ENCODE results near the gene HAO2.
"Not testable (repeated sequence)": the region's sequence is repeated elsewhere in the genome, so short reads cannot be mapped to it uniquely, and the experiment has no call there.

The HAO2 gene

GRCh38 chr1:119377594-119377993 is 9.0 kb downstream of the HAO2 start:
- not testable (repeated sequence) for DNase-seq (ENCODE audit: low read depth in 2 of 3, low spot score in 1 of 3)

- no peak for DNase-seq (ENCODE audit: low read depth in 2 of 3, low spot score in 1 of 3)
Observed at GRCh38 chr1:119379117-119379516, 10.5 kb downstream of the HAO2 start.

DNA sequence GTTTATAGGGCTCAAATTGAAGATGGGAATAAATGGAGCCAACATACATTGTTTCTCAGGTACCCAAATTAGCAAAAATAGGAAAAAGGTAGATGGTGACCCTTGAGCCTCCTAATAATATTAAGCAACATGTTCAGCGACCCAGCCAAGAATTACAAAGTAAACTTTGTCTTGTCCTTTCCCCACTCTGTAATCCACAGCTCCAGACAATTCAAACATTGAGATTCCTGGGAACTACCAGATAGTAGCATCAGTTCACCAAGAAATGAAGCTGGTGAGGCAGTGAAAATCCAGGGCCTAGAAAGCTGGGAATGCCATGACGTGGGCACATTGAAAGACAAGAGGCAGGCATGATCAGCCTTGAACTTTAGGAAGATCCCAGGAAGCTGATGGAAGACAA is 11.7 kb downstream of the HAO2 start:
- DNase-seq (ENCODE audit: low read depth in 2 of 3, low spot score in 1 of 3): no peak

DNA sequence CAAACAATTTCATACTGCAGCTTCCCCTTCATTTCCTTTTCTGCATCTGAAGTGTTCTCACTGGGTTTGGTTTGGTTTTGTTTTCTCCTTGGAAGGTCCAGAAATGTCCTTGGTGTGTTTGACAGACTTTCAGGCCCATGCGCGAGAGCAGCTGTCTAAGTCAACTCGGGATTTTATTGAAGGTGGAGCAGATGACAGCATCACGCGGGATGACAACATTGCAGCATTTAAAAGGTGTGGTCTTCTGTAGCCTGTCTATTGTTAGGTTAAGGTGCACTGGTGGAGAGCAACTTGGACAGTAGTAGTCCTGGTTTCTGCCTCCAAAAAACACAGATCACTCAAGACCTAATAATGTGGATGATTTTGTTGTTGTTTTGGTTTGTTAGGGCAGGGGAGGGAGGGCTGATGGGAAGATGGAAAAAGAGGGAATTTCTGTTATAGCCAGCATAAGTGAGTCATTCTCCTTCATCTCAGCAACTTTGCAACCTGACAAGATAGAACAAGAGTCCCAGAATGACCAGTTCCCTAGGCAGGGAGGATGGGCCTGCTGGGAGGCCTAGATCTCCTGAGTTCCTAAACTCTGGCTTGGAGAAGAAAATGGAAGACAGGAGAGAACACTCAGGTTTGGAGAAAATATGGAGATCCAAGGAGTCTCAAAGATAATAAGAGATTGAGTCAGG is 12.5 kb downstream of the HAO2 start:
- no peak for DNase-seq (ENCODE audit: low read depth in 2 of 3, low spot score in 1 of 3)

DNA sequence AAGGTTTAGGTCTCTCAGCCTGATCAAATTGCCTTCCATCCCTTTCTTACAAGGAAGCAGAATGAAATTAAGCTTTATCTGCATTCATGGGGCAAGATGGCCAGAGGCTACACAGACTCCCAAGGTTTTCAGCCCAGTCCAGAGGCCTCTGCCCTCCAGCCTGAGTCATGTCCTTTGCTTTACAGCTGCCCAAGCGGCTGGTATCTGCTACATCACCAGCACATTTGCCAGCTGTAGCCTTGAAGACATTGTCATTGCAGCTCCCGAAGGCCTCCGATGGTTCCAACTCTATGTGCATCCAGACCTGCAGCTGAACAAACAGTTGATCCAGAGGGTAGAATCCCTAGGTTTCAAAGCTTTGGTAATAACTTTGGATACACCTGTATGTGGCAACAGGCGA is 16.0 kb downstream of the HAO2 start:
- no peak for DNase-seq (ENCODE audit: low read depth in 2 of 3, low spot score in 1 of 3)

DNA sequence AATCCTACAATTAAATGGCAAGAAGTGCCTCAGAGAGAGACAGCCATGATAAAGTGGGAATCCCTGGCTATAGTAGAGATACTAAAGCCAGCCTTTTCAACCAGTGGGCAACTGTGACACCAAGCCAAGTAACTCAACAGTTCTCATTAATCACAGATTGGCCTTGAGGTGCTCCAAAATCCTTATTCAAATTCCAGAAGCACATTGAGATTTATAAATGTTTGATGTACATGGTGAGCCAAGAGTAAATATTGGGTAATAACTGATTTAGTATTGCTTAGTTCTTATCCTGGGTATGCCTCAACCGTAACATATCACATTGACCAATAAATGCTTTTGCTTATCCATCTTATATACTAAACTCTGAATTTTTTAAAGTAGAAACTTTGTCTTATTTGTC is 17.1 kb downstream of the HAO2 start:
- DNase-seq (ENCODE audit: low read depth in 2 of 3, low spot score in 1 of 3): no peak

GRCh38 chr1:119387858-119388257 is 19.3 kb downstream of the HAO2 start:
- DNase-seq (ENCODE audit: low read depth in 2 of 3, low spot score in 1 of 3): no peak

DNA sequence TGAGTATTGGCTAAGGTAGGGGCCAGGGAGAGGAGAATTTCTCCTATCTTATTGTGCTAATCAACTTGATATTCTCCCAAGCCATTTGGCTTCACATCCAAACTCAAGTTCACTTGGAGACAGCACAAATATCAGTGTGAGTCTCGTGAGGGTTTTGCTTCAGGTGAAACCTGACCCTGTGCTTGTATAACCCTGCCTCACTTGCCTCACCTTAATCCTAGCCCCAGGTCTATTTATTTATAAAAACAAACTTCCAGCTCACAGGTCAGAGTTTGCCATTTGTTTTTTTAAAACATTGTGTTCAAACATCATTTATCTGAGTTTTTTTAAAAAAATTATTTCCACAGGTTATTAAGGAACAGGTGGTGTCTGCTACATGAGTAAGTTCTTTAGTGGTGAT is 19.9 kb downstream of the HAO2 start:
- no peak for DNase-seq (ENCODE audit: low read depth in 2 of 3, low spot score in 1 of 3)

- no peak for DNase-seq (ENCODE audit: low read depth in 2 of 3, low spot score in 1 of 3)
Observed at GRCh38 chr1:119390526-119390925, 21.9 kb downstream of the HAO2 start.

- no peak for DNase-seq (ENCODE audit: low read depth in 2 of 3, low spot score in 1 of 3)
Observed at GRCh38 chr1:119391749-119392148, 23.2 kb downstream of the HAO2 start.

GRCh38 chr1:119394085-119394484 is 25.5 kb downstream of the HAO2 start:
- no peak for DNase-seq (ENCODE audit: low read depth in 2 of 3, low spot score in 1 of 3)

DNA sequence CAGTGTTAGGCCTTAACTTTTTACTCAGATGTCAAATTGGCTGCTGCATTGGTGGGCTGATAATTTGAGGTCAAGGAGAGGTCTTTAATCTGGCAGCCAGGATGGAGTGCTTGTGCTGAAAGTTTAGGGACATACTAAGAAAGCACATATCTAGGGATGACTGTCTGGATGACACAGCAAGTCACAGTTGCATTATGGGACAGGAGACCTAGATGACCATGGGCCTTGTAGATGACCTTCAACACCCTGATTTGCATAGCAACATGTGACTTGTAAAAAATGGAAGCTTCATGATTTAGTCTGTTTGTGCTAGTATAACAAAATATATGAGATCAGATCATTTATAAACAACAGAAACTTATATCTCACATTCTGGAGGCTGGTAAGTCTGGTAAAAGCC is 28.4 kb downstream of the HAO2 start:
- no peak for DNase-seq (ENCODE audit: low read depth in 2 of 3, low spot score in 1 of 3)

DNA sequence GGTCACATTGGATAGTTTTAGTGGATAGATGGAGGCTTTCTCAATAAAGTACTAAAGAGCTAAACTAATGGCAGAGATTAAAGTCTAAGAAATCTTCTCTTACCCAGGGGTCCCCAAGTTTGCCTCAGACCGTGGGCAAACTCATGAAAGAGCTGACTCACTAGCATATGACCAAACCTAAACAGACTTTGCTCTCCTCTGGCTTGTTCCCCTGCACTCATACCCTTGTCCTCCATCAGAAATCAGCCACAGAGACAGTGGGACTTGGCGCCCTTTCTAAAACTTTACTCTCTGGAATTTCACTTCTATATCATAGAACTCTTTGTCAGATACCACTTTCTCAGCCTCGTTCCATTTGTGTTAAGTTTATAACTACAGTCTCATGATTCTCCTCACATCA is 29.4 kb downstream of the HAO2 start:
- no peak for DNase-seq (ENCODE audit: low read depth in 2 of 3, low spot score in 1 of 3)

DNA sequence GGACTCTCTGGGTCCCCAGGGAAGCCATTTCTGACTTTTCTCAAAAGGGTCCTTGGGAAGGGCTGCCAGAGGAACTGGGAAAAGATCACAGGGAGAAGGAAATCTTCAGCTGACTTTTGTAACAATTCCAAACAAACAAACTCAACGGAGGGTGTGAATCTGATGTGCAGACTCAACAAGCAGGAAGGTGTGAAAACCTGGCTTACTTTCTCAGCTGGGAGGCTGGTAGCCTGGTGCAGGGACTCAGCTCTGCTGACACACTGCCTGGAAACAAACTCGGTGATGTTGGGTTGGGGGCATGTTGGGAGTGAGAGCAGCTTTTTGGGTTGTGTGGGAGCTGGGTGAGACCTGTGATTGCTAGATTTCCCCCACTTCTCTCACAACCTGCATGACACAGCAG is 36.2 kb downstream of the HAO2 start:
- no peak for DNase-seq (ENCODE audit: low read depth in 2 of 3, low spot score in 1 of 3)

DNA sequence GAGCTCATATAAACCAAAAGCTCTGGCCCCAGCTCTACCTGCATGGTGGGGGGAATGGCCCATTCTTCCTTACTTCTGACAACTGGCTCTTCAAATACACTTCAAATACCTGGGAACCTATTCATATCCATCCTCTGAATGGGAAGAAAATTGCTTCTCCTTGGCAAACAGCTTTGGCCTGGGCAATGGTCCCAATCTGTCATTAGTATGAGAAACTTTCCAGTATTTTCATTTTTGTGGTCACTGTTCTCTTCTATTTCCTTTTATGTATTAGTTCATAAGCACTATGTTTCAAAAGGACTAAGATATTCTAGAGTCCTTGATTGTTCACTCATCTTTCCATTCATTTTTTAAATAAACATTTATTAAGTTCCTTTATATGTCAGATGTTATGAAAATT is 41.1 kb downstream of the HAO2 start:
- DNase-seq (ENCODE audit: low read depth in 2 of 3, low spot score in 1 of 3): no peak

GRCh38 chr1:119410961-119411360 is 42.4 kb downstream of the HAO2 start:
- DNase-seq (ENCODE audit: low read depth in 2 of 3, low spot score in 1 of 3): no peak

DNA sequence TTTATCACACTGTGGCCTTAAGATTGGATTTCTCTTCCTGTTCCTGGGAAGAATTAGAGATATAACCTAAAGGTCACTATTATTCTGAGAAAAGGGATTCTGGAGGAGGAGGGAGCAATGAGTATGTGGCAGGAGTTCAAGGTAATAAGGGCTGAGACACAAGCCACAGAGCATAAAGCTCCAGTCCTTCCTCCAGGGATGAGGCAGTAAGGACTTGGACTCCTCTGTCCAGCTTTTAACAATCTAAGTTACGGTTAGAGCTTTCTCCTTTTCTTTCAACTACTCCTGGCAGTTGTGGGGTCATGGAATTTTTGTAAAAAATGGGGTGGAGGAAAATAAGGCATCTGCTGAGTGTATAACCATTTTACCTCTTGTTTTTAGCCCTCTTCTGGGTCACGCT is 46.4 kb downstream of the HAO2 start, which contains the start of gene HSD3B2:
Gene HSD3B2 (plus strand): TSS at position 201 of the 400 bp plus-strand sequence. CDS start 270 bp downstream, outside the sequence.
- DNase-seq (ENCODE audit: low read depth in 2 of 3, low spot score in 1 of 3): no peak

DNA sequence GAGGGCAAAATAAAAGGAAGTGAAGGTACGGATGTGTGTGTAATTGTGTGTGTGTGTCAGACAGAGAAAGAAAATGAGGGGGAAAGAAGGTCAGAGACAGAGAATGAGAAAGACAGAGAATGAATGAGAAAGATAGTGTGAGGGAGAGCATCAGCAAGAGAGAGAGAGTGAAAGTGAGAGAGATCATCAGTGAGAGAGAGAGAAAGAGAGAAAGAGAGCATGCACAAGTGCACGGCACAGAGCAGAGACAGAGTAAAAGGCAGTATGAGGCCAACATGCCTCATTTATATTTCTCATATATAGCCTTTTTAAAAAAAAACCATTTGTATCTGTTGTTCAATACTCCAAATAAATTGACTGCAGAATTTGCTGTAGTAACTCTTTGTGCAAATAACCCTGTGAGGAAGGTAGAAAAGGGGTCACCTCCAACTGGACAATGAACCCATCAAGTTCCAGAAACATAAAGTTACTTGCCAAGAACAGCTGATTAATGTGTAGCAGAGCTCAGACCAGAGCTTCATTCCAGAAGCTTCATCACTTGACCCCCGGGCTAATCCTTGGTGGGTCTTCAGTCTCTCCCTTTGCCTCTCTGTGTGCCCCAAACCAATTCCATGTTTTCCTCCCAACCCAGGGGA is 47.5 kb downstream of the HAO2 start:
- DNase-seq (ENCODE audit: low read depth in 2 of 3, low spot score in 1 of 3): no peak

DNA sequence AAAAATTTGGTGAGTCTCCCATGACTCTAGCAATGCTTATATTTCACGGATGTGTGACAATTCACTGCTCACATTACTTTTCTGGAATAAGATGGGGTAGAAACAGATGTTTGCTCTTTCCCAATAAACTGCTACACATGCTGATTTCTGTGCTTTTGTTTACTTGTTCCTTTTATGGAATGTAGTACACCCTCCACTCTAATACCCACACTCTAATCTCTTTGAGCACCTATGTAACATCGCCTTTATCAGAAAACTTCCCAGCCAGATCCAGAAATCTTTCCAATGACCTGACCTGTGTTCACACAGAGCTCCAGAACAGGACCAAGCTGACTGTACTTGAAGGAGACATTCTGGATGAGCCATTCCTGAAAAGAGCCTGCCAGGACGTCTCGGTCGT is 50.5 kb downstream of the HAO2 start:
- DNase-seq (ENCODE audit: low read depth in 2 of 3, low spot score in 1 of 3): no peak

DNA sequence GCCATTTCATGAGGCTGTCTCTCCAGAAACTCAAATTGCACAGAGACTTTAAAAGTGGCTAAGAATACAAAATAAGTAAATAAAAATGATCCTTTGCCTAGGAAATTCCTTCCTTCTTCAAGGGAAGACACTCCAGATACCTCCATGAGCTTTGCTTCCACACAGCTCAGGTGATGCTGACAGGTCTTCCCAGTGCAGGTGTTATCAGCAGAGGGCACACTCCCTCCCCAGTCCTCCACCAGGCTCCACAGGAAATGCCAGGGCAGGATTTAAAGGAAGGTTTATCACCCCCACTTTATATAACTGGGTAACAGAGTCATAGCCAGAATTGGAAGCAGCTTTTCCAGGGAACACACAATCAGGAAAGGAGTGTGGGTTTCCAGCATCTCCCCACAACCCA is 52.1 kb downstream of the HAO2 start:
- DNase-seq (ENCODE audit: low read depth in 2 of 3, low spot score in 1 of 3): no peak

GRCh38 chr1:119422631-119423030 is 54.0 kb downstream of the HAO2 start:
- no peak for DNase-seq (ENCODE audit: low read depth in 2 of 3, low spot score in 1 of 3)

- DNase-seq (ENCODE audit: low read depth in 2 of 3, low spot score in 1 of 3): no peak
Observed at GRCh38 chr1:119428991-119429390, 60.4 kb downstream of the HAO2 start.

DNA sequence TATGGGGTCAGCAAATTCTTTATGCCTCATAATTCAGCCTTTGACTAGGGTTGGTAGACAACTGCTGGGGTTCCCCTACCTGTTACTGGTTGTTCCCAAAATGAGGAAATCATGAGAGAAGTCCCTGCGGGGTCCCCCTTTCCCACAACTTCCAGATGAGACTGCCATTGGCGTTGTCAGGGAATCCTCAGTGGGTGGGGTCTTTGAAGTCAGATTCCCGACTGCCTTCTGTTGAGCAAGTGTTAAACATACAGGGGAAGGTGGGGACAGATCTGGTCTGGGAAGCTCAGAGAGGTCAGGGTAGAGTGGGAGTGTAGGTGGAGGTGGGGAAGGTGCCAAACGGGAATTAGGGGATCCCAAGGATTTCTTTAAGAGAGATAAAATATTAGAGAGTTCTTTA is 61.1 kb downstream of the HAO2 start:
- DNase-seq (ENCODE audit: low read depth in 2 of 3, low spot score in 1 of 3): no peak
